ENCODE results near the gene WEE2. TPM values are rescaled to one million over a fixed set of nuclear protein-coding genes. Genes with fewer than 3 reads are reported as not detected.

WEE2 gene
- total and polyA plus RNA-seq, 12 donors, result 0.03 to 0.09 (median 0.06) TPM; not detected in 9

- WGBS, 4 donors, result 90 to 98% (median 96%) methylated on average over 6 of the region's 6 CpGs
- Histone ChIP-seq H3K9me3 (replicated peaks in 1 of 3) (no peaks in the 10 kb centered on the region), H3K36me3 (replicated peaks in 1 of 2) (peaks cover 0 to 28% of the 10 kb centered on the region in 2 donors), H3K4me1 (replicated peaks in 1 of 2) (no peaks in the 10 kb centered on the region), H3K27ac (no peak overlapping the region), H3K27me3 (no peaks in the 10 kb centered on the region), H3K4me3 (no peak overlapping the region)
- TF ChIP-seq CTCF (IDR thresholded peaks at IDR 0.05) (no peak), POLR2A (IDR thresholded peaks at IDR 0.05) (no peak)
- DNase-seq, result no peak
- intact Hi-C loops (cut with DNase I), result no loop called here
Measured at GRCh38 chr7:141664450-141664849, 43.7 kb upstream of the WEE2 start.

DNA sequence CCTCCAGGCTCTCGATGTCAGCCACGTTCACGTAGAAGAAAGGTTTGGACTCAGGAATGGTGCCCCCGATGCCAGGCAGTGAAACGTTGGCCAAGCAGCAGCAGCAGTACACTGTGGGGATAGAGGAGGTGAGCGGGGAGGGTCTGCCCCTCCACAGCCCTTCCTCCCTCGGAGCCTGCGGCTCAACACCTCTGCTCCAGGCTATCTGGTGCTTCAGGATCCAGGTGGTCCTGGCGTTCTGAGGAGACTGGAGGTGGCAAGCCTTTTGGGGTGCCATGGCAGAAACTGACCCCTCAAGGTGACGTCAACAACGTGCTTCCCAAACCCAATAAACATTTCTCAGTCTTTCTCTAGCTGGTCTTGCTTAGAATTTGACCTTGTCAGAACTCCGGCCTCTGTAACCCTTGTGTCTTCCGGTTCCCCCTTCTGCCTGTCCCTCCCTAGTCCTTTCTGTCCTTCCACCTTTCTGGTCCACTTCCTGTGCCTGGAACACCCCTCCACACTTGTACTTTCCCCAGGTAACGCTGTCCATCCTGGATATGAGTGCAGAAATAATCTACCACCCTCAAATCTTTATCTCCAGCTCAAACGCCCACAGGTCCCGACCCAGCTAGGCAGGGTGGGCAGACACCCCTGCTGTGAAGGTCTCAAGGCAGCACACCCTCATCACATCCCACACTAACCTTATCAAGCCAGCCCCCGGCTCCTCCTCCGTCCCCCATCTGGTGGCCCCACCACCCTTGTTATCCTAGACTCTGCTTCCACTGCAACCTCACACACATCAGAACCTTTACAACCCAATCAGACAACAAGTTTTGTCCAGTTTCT is 42.7 kb upstream of the WEE2 start:
- intact Hi-C loops (cut with DNase I), result no loop called here
- WGBS, 4 donors, result 91 to 96% (median 94%) methylated on average over 16 to 18 of the region's 18 CpGs
- no peak for TF ChIP-seq POLR2A (IDR thresholded peaks at IDR 0.05)
- no peak for TF ChIP-seq CTCF (IDR thresholded peaks at IDR 0.05)
- Histone ChIP-seq H3K27me3 (no peaks in the 10 kb centered on the region), H3K4me1 (replicated peaks in 1 of 2) (no peaks in the 10 kb centered on the region), H3K27ac (no peak overlapping the region), H3K4me3 (no peak overlapping the region), H3K9me3 (replicated peaks in 1 of 3) (no peaks in the 10 kb centered on the region), H3K36me3 (replicated peaks in 1 of 2) (peaks cover 0 to 28% of the 10 kb centered on the region in 2 donors)
- no peak for DNase-seq

DNA sequence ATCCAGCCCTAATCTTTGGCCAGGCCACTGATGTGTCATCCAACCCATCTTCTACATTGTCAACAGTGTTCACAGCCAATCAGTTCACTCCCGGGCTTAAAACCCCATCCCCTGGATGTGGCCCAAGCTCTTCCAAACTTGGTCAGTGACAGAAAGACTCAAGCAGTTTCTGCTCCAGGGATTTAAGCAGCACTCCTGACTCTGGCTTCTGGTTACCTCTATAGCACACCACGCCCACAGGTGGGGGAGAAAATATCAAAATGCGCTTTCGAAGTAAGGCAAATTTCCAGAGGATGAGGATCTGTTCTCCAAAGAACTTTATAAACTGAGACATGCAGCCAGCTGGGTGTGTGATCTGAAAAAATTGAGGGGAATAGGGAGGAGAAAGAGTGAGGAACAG is 42.1 kb upstream of the WEE2 start:
- 91 to 97% (median 94%) methylated on average over 4 of the region's 4 CpGs for WGBS, 4 donors
- peaks cover 0 to 28% of the 10 kb centered on the region in 2 donors for H3K36me3 ChIP-seq (replicated peaks in 1 of 2)
- no peaks in the 10 kb centered on the region for H3K9me3 ChIP-seq (replicated peaks in 1 of 3)
- H3K4me1 ChIP-seq (replicated peaks in 1 of 2), result no peaks in the 10 kb centered on the region
- intact Hi-C loops (cut with DNase I), result no loop called here
- no peak for TF ChIP-seq CTCF (IDR thresholded peaks at IDR 0.05)
- TF ChIP-seq POLR2A (IDR thresholded peaks at IDR 0.05), result no peak
- H3K4me3 ChIP-seq, result no peak overlapping the region
- no peaks in the 10 kb centered on the region for H3K27me3 ChIP-seq
- DNase-seq, result no peak
- H3K27ac ChIP-seq, result no peak overlapping the region

- H3K4me1 ChIP-seq (replicated peaks in 1 of 2), result no peaks in the 10 kb centered on the region
- peaks cover 0 to 16% of the 10 kb centered on the region in 2 donors for H3K36me3 ChIP-seq (replicated peaks in 1 of 2)
- no peak overlapping the region for H3K27ac ChIP-seq
- 83 to 92% (median 88%) methylated on average over 2 of the region's 2 CpGs for WGBS, 4 donors
- intact Hi-C loops (cut with DNase I), result no loop called here
- no peak for DNase-seq
- H3K27me3 ChIP-seq, result no peaks in the 10 kb centered on the region
- no peaks in the 10 kb centered on the region for H3K9me3 ChIP-seq (replicated peaks in 1 of 3)
- no peak overlapping the region for H3K4me3 ChIP-seq
- TF ChIP-seq CTCF (IDR thresholded peaks at IDR 0.05), result no peak
- TF ChIP-seq POLR2A (IDR thresholded peaks at IDR 0.05), result no peak
Measured at GRCh38 chr7:141668853-141669252, 39.3 kb upstream of the WEE2 start.
